NT2/D1 (cell line): ENCODE data around the gene NUDT11.

Experiments
- YY1 ChIP-seq: IDR thresholded peaks from 2 replicates; pipeline ENCODE4 v1.6.1; 2011; ENCODE audit not compliant: insufficient read length, insufficient read depth
- ZNF274 ChIP-seq: IDR thresholded peaks from 2 replicates; pipeline ENCODE4 v1.6.1; 2011; ENCODE audit warnings: mild to moderate bottlenecking, low read depth, low read length

GRCh38 chrX:51461053-51462044, 35.0 kb downstream of the NUDT11 start:
- no peak for TF ChIP-seq ZNF274
- no peak for TF ChIP-seq YY1
